ENCODE measurements around the gene SOD1.

DNA sequence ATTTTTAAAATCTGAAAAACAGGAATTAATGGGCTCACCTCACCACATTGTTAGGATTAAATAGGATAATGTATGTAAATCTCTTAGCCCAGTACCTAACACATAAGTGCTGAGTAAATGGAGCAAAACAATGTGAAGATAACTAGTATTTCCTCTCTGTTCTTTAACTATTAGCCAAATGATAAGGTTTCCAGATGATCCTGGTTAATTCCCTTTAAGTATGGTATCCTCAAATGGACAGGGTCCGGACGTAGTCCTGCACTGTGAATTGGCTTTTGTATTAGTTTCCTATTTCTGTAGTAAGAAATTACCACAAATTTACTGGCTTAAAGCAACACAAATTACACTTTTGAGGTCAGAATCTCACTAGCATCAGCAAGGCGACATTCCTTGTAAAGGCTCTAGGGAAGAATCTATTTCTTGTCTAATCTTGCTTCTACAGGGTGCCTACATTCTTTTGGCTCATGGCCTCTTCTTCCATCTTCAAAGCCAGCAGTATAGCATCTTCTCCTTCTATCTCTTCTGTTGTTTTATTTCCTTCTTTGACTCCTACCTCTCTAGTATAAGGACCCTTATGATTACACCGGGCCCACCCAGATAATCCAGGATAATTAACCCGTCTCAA lies 55.4 kb downstream of the SOD1 start:
- TF ChIP-seq GATA2 (IDR thresholded peaks at IDR 0.05; ENCODE audit: low read depth, low read length) = no peak
- TF ChIP-seq GATA3 (IDR thresholded peaks at IDR 0.05; ENCODE audit: low read depth, low read length) = no peak
